ENCODE results near the gene ARHGEF4.
"Not testable (repeated sequence)": the region's sequence is repeated elsewhere in the genome, so short reads cannot be mapped to it uniquely, and the experiment has no call there.

The ARHGEF4 gene

DNA sequence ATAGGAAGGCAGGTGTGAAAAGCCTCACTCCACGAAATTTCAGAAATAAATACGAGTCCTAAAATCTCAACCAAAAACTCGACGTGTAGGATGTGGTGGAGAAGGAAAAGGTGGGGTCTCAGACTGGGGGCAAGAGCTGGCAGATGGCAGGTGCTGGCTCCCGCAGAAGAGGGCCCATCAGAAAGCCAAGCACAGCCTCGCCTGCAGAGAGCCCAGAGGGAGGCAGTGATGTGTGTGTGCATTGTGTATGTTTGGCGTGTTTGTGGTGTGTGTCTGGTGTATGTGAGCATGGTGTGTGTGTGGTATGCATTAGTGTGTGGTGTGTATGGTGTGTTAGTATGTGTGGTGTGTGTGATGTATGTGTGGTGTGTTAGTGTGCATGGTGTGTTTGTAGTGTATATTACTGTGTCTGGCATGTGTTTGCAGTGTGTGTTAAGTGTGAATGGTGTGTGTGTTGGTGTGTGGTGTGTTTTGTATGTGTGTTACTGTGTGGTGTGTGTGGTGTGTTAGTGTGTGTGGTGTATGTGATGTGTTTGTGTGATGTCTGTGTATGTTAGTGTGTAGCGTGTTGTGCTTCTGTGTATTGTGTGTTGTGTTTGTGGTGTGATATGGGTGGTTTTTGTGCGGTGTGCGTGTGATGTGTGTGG, 140.0 kb downstream of the ARHGEF4 start:
- no peak for DNase-seq (ENCODE audit: low read depth in 2 of 2)

DNA sequence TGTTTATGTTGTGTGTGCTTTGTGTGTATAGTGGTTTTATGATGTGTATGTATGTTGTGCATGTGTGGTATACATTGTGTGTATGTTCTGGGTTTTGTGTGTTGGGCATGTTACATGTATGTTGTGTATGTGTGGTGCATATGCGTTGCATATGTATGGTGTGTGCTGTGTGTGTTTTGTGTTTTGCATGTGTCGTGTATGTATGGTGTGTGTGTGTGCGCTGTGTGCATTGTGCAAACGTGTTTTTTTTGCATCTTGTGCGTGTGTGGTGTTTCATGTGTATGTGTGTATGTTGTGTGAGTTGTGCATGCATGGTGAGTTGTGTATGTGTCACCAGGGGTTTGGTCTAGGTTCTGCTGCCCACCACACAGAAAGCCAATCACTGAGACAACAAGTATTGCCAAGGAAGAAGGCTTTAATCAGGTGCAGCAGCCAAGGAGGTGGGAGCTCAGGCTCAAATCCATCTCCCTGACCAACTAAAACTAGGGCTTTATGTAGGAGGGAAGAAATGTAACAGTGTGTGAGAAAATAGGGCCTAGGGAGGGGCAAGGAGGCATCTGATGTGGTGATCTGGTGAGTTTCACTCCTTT, 140.8 kb downstream of the ARHGEF4 start:
- no peak for DNase-seq (ENCODE audit: low read depth in 2 of 2)

DNA sequence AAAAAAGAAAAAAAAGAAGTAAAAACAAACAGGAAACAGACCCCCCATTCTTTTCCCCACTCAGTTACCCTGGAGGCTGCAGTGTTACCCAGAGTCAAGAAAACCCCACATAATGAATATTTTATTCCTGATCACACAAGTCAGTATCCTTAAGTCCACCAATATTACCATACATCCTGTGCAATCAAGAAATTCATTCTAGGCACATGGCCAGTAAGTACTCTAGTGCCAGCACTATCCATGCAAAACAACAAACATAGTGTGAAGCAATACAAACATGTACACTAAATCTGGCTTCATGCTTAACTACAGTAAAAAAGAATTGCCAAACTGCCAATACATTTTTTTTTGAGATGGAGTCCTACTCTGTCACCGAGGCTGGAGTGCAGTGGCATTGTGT, 145.0 kb downstream of the ARHGEF4 start:
- DNase-seq (ENCODE audit: low read depth in 2 of 2), result no peak

DNA sequence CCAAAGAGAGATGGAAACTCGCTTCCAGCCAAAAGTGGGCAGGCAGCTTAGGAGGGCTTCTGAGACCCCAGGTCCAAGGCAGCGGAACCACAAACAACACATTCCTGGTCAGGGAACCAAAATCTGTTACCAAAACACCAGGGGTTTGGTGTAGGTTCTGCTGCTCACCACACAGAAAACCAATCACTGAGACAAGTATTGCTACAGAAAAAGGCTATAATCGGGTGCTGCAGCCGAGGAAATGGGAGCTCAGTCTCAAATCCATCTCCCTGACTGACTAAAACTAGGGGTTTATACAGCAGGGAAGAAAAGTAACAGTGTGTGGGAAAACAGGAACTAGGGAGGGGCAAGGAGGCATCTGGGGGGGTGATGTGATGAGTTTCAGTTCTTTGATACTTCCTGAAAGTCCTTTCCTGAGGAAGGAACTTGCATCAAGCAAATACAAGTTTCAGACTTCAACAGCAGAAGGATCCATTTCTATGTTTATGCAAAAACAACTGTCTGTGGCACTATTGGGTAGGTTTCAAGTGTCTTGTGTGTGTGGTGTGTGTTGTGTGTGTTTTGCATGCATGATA, 148.6 kb downstream of the ARHGEF4 start:
- no peak for DNase-seq (ENCODE audit: low read depth in 2 of 2)

DNA sequence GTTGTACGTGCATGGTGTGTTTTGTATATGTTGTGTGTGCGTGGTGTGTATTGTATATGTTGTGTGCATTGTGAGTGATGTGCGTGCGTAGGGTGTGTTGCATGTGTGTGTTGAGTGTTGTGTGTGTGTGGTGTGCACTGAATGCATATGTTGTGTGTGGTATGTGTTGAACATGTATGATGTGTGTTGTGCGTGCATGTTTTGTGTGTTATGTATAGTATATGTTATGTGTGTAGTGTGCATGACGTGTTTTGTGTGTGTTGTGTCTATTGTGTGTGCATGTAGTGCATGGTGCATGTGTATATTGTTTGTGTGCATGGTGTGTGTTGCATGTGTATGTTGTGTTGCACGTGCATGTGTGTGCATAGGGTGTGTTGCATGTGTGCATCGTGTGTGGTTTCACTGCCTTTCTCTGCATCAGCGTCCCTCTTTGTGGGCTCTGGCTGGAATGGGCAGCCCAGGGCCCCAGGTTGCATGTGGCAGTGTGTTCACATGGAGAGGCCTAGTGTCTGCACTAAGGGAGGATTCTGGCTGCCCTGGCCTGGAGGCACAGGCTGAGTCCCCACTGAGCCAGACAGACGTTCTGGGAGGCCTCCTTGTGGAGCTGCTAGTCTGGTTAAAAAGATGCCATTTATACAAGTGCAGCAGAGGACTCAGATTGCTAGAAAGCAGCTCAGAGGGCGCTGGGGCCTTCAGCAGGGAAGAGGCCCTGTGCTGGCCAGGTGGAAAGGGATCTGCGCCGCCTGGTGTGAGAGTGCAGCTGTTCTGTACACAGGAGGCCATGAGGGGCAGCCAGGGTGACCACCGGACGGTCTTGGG, 149.3 kb downstream of the ARHGEF4 start:
- DNase-seq (ENCODE audit: low read depth in 2 of 2), result no peak

DNA sequence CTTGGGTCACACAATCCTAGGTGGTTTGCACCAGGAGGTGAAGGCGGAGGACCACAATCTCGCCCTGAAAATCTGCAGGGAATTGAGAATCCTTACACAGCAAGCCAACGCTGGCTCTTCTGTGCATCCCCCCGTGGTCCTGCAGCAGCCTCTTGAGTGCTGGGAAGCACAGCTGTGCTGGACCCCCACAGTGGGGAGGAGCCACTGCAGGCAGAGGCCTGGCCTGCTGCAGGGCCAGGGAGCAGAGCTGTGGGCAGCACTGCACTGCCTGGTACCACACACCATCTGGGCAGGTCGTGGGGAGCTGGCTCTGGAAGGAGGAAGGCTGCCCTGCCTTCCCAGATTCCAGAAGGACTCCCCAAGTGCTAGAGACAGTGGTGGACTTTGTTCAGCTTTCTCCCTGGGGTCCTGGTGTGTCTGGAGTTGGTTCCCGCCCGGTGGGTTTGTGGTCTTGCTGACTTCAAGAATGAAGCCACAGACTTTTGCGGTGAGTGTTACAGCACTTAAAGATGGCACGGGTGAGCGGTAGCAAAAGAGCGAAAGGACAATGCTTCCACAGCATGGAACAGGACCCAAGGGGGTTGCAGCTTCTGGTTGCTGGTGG, 150.3 kb downstream of the ARHGEF4 start:
- DNase-seq (ENCODE audit: low read depth in 2 of 2), result no peak

DNA sequence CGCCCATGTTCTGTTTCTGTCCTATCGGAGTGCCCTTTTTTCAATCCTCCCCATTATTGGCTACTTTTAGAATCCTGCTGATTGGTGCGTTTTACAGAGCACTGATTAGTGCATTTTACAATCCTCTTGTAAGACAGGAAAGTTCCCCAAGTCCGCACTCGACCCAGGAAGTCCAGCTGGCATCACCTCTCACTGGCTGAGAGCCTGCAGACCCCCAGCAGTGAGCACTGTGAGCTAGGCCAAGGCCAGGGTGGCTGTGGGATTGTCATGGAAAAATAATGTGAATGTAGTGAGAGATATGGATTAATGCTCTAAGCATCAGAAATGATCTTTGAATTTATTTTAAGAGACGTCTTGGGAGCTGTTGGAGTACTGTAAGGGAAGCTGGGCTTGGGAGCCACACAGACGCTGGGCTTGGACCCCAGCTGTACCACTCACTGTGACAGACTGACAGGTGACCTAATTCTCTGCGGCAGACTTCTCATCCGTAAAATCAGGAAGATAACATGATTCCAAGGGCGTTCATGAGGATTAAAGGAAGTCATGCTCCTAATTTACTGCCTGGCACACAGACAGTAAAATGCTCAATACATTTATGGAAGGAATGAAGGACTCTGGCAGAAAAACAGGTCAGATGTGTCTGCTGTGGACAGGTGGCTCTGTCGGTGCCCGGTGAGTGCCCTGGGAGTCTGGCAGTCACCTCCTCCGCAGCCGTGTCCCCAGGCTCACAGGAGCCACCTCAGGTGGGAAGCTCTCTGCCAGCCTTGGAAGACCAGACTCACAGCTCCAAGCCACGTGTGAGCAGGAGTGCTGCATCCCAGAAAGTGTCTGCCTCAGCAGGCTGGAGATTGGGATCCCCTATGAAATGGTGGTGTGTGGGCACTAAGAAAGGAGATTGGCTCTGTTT, 151.1 kb downstream of the ARHGEF4 start:
- DNase-seq (ENCODE audit: low read depth in 2 of 2), result no peak

DNA sequence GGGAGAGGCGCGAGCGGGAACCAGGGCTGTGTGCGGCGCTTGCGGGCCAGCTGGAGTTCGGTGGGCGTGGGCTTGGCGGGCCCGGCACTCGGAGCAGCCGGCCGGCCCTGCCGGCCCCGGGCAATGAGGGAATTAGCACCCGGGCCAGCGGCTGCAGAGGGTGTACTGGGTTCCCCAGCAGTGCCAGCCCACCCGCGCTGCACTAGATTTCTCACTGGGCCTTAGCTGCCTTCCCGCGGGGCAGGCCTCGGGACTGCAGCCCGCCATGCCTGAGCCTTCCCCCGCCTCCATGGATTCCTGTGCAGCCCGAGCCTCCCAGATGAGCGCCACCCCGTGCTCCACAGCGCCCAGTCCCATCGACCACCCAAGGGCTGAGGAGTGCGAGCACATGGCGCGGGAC, 154.7 kb downstream of the ARHGEF4 start:
- not testable (repeated sequence) for DNase-seq (ENCODE audit: low read depth in 2 of 2)

DNA sequence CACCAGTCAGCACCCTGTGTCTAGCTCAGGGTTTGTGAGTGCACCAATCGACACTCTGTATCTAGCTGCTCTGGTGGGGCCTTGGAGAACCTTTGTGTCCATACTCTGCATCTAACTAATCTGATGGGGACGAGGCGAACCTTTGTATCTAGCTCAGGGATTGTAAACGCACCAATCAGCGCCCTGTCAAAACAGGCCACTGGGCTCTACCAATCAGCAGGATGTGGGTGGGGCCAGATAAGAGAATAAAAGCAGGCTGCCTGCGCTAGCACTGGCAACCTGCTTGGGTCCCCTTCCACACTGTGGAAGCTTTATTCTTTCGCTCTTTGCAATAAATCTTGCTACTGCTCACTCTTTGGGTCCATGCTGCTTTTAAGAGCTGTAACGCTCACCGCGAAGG, 155.3 kb downstream of the ARHGEF4 start:
- DNase-seq (ENCODE audit: low read depth in 2 of 2), result not testable (repeated sequence)

DNA sequence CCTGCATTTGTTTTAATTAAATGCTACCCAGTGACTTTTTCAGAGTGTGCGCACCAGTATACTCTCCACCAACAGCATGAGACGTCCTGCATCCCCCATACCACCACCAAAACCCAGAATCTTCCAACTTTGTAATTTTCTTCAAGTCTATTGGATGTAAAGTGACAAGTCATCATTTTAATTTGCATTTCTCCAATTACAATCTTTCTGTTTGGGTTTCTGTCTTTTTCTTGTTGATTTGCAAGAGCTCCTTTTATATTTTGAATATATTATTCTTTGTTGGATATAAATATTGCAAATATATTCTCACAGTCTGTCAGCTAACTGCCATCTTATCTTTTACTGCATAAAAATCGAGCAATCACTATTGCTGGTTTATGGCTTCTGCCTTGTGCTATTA, 160.0 kb downstream of the ARHGEF4 start:
- DNase-seq (ENCODE audit: low read depth in 2 of 2), result no peak

DNA sequence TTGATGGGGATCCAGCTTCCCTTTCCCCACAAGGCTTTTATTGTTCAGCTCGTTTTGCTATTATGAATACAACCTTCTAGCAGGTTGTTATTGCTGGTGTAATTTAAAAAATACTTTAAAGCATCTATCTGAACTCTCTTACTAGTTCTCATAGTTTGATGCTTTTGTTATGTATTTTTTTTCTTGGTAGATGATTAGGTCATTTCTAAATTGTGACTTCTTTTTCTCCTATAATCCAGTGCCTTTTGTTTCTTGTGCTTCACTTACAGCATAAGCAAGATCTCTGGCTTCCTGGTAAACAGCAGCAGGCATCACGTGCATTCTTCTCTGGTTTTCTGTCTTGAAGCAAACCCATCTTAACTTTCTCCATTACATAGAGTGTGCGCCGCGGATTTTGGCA, 160.5 kb downstream of the ARHGEF4 start:
- DNase-seq (ENCODE audit: low read depth in 2 of 2), result no peak

DNA sequence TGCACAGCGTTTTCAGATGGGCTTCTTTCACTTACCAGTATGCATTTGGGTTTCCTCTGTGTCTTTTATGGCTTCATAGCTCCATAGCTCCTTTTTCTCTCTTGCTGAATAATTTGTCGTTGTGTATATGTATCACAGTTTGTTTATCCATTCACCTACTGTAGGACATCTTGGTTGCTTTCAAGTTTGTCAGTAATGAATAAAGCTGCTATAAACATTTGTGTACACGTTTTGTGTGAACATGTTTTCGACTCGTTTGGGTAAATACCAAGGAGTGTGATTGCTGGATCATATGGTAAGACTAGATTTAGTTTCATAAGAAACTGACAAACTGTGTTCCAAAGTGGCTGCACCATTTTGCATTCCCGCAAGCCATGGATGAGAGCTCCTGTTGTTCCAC, 161.8 kb downstream of the ARHGEF4 start:
- no peak for DNase-seq (ENCODE audit: low read depth in 2 of 2)

DNA sequence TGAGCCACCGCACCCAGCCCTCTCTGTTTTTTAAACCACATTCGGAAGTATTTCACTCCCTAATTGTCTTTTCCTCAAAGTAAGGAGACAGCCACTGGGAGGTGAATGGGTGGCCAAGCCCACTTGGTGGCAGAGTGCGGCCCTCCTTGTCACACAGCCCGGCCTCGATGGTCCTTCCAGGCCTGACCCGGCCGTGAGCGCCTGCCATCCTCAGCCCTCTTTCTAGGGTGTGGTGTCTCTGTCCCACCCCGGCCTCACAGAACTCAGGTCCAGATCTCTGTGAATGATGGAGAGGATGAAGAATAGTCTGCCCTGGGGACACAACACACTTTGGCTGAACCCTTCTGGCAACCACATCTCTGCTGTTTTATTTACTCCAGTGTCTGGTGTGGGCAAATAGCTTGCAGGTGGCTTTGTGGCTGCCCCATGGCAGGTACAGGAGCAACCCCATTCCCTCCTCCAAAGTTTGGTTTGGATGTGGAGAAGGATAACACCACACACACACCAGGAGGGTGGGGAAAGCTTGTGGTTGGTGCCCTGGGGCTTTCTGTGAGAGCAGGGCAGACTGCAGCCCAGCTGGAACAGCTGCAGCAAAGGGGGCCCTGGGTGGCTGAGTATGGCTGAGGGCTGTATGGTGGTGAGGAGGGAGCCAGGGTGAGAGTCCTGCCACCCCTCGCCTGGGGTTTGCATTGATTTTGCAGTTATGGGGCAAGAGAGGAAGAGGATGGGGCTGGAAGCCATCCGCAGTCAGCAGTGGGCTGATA, 167.9 kb downstream of the ARHGEF4 start:
- no peak for DNase-seq (ENCODE audit: low read depth in 2 of 2)

DNA sequence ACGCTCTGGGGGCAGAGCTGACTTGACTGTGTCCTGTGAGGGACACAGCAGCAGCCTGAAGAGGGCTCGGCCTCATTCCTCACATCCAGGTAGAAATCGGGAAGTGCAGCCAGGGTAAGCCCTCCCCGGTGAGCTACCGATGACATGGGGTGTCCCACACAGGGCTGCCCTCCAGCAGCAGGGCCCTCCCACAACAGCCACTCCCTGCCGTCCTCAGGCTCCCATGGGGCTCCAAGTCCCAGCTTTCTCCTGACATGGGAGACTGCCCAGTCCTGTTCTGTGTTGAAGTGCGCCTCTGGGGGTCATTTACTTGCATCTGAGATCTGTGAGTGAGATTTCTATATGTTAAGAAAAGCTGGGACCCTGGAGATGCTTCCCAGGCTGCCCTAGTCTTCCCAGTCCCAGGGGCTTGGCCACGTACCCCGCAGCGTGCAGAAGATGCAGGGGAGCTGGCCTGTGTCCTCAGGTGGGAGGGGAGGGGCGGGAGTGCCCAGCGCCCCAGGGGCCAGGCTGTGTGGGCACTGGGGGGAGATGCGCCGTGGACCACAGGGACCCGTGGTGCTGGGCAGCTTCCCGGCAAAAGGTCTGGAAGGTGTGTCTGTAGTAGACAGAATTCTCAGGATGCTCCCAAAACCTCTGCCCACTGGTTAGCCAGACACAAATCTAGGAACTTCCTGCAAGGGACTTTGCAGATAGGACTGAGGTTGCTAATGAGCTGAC, 168.7 kb downstream of the ARHGEF4 start:
- DNase-seq (ENCODE audit: low read depth in 2 of 2), result no peak

DNA sequence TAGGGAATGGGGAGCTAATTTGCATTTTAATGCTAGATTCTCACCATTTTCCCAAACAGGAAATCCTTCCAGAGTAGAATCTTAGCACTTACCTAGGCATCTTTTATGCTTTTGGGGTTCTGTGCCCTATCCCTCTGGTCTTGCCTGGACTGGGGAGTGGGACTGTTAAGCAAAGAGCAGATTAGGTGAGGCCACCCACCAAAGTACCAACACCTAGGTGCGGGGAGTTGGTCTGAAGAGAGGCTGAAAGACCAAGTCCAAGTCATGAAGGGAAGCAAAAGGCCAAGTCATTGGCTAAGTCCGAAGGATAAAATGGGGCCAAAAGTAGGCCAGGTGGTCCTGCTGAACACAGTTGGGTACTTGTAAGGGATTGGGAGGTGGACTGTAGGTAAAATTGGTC, 169.8 kb downstream of the ARHGEF4 start:
- DNase-seq (ENCODE audit: low read depth in 2 of 2), result no peak

DNA sequence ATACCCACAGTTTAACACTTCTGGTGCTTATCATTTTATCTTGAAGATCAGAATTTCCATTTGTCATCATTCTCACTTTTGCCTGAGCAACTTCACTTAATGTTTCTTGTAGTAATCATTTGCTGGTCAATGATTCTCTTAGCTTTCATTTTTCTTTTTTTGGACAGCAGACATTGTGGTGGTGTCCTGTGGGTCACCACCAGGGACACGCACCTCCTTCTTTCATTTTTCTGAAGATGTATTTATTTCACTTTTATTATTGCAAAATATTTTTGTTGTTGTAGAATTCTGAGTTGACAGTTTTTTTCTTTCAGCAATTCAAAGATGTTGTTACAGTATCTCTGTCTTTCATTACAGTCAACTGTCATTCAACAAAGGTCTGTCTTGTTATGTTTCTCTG, 172.3 kb downstream of the ARHGEF4 start:
- DNase-seq (ENCODE audit: low read depth in 2 of 2), result no peak

DNA sequence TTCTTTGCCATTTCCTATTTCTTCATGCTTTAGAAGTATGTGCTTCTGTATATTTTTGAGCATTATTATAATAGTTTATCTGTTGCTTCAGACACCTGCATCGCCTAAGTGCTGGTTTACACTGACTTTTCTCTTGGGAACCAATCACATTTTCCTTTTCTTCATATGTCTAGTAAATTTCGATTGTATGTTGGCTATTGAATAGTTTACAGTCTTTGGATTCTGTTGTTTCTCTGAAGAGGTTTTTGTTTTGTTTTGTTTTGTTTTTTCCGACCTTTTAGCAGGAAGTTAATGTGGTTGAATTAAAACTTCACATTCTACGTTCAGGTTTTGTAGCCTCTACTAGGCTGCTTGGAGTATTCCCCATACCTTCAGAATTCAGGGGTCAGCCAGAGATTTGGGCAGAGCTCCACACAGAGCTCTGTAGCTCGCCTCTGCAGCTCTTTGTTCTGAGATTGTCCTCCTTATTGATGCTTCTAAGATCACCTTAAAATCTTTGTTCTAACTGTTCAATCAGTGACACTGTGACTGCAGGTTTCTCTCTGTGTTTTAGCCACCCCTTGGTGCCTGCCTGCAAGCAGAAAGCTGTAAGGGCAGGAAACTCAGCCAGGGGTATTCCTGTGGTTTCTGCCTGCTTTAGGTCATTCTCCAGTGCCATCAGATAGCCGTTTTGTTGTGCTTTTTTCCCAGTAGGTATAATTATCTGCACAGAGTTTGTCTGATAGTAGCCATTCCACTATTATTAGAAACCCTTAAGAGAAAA, 173.2 kb downstream of the ARHGEF4 start:
- DNase-seq (ENCODE audit: low read depth in 2 of 2), result no peak

DNA sequence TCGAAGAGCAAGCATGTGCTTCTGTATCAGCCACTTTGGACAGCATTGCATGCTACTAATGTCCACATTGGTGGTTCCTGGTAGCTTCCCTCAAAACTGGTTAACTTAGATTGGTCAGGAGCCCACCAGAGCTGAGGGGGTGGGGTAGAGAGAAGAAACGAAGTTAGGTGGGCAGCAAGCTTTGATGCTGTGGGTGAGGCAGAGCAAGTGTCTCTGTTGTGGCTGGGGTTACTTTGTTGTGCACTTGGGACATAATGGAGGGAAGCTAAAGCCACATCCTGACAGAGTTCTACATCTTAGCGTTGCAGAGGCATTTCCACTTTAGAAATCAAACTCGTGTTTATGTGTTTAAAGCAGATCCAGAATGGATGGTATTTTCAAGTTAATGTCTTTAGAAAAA, 173.9 kb downstream of the ARHGEF4 start:
- no peak for DNase-seq (ENCODE audit: low read depth in 2 of 2)

DNA sequence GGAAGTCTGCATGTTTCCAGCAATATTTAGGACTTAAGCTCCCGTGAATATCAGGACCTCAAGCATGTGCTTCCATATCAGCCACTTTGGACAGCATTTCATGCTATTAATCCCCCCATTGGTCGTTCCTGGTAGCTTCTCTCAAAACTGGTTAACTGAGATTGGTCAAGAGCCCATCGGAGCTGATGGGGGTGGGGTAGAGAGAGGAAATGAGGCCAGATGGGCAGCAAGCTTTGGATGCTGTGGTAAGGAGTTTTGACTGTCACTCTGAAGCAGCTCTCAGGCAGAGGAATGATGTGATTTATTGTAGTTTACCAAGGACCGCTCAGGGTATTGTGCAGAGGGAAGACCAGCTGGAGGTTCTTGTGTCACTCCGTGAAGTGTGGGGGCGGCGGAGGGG, 174.8 kb downstream of the ARHGEF4 start:
- DNase-seq (ENCODE audit: low read depth in 2 of 2), result no peak
